HT1080 (cell line): ENCODE results near the gene NLRP14. TPM values are rescaled to one million over a fixed set of nuclear protein-coding genes. Genes with fewer than 3 reads are reported as not detected.
A peak's percentile ranks its signal among the peaks of the same experiment; 100 is the strongest.

Experiments
- DNase-seq: peaks from one replicate; pipeline ENCODE4 v3.0.0-alpha.2; 2015; ENCODE audit warnings: low read depth
- total RNA-seq: library from RNA; depleted of rRNA; stranded (reverse); fragments of >200 nt; shearing (Covaris generic); gene quantifications from 2 replicates; pipeline ENCODE4 v1.2.3, GENCODE V29; 2014; rRNA removed

The NLRP14 gene
- total RNA-seq, 1 experiment from 2014 or later, result not detected

DNA sequence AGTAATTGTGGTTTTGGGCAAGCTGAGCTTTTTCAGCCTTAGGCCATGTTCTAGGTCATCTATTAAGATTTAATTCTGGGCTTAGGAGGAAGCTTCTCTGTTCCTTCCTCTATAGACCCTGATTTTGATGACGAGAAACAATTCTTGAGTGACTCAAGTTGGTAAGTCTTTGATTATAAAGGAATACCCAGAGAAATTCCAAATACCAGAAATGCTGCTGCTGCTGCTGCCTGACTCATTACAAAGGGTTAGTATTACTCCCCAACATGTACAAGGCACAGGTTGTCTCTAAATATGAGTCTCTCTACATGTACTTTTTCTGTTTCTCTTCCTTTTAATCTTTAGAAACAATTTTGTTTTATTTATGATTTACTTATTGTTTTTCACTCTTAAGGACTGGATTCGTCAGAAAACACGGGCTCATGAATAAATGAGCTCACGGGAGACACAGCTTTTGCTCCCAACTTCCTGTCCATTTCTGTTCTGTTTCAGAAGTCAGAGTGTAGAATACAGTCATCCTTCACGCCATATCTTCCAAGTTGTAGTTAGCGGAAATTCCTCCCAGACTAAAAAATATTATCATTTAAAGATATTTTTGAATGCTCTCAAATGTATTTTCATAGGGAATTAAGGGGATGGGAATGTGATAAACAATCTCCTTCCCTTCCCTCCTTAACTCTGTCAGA is 36.7 kb downstream of the NLRP14 start:
- DNase-seq, result no peak

DNA sequence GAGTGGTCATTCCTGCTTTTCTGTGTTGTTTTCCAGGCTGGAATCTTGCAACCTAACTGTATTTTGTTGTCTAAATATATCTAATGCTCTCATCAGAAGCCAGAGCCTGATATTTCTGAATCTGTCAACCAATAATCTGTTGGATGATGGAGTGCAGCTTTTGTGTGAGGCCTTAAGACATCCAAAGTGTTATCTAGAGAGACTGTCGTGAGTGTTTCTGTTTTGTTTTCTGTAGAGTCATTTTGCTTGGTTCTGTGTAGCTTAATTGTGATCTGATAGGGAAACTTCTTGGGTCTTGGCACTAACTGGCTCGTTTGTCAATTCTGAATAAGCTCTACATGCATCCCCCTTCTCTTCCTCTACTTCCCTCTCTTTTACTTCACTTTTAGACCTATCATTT is 37.4 kb downstream of the NLRP14 start:
- DNase-seq, result no peak

DNA sequence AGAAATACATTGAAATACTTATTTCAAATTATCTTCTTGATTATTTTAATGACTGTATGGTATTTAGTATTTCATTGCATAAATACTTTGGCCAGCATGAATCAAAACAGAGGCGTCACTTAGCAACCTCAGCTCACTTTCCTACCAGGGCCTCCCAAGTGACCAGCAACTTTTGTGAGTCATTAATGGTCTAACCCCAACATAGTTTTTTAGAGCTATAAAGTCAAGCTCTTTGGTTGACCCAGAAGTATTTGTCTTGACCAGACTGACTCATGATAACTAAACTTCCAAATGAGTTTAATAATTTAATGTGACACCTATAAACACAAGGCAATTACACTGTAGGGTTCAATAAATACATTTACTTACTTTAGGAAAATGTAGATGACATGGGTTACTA is 40.6 kb downstream of the NLRP14 start:
- DNase-seq, result no peak

DNA sequence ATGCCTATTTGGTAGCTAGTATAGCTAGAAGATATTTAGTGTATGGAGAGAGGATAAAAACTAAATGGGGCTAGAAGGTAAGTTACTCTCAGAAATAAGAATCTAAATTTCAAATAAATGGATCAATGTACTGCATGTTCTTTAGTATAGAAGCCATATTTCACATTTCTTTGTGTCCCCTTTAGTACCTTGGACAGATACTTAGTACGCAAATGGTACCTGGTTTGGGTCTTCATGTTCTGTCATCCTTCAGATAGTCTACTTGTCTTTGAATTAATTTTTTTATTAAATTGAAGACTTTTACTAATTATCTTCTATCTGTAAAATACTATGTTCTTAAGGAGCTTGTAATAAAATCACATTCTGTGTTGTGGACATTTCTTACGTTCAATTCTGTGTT is 42.3 kb downstream of the NLRP14 start:
- DNase-seq, result no peak

DNA sequence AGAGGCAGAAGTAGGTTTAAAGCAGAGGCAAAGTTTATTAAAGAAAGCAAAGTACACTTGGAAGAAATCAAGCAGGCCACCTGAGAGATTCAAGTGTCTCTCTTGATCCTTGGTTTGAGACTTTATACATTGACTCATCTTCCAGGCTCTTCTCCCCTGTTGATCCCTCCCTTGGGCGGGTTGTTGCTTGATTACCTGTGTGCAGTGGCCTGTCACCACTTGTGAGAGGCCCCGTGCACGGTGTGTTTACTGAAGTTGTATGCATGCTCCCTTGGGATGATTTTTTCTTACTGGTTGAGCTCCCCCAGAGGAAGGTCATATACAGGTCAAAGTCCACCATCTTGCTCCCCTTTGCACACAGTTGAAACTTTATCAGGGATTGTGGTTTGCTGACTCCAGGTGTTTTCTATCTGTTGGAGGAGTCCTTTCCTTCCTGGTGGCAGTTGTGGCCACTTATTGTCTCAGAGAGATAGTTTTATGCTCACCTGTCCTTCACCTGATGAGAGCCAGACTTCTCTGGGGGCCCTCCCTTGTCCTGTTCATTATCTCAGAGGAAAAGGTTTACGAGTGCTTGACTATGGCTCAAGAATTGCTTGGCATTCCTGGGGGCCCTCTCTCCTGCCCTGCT is 52.2 kb downstream of the NLRP14 start:
- no peak for DNase-seq

DNA sequence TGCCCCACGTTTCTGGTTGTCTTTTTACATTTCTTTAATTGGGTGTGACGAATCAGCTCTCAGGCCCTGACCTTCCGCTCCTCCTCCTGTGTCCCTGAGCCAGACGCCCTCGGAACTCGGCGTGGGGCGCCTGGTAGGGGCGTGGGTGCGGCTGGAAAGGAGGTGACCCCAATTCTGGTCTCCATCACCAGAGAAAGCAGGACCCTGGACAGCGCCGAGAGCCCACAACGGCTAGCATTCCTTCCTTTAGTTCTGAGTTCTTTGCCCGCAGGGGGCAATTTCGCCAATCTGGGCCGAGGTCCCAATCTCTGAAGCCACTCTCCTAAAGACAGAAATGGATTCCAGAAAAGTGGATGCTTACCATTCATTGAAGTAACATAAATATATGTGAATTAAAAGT is 56.8 kb downstream of the NLRP14 start:
- no peak for DNase-seq

DNA sequence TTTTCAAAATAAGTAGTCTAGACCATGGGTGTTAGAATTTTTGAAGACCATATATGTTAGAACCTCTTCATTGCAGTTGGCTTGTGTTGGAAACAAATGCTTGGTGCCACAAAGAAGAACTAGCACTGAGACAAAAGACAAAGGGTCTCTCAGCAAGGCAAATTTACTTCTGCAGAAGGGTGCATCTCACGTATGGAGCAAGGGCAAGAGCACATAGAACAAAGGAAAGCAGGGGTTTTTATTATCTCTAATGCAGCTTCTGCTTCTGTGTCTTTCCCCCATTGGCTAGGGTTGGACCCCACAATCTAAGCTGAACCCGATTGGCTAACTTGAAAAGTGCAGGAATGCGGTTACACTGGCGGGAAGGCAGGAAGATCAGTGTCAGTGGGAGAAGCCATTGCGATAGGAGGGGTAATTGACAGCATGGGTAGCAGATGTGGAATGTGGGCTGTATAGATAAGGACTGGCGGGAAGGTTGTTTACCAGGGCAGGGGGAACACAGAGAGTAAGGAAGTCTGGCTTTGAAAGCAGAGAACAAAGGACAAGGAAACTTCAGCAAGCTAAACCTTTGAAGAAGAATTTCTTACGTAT is 59.4 kb downstream of the NLRP14 start:
- no peak for DNase-seq

DNA sequence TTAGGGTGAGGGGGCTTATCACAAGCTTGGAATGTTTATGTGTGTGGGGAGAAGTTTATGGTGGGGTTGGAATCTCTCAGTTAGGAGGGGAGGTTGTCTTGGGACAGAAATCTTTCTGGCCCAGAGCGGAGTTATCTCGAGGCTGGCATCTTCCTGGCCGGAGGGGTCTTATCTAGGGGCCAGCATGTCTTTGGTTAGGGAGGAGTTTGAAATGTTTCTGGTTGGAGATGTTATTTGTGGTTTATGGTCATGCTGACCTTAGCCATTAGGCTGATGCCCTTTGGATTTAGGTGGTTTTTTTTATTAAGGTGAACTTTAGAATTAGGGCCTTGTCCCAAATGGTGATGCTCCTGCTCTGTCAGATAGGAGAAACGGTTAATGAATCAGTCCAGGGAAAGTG is 60.6 kb downstream of the NLRP14 start:
- no peak for DNase-seq

DNA sequence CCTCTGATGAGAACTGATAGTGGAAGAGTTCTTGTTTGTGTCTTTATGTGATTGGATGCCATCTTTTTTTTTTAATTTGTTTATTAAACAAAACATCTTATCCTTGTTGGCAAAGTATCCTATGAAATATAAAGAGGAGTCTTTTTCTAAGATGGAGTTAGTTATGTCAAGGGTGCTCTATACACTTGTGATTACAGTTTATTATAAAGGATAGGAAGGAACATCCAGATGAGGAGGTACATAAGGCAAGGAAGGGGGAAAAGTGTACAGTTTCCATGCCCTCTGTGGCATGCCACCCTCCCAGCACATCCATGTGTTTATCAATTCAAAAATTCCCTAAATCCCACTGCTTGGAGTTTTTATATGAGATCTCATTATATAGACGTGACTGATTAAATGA is 61.2 kb downstream of the NLRP14 start:
- DNase-seq, result no peak

DNA sequence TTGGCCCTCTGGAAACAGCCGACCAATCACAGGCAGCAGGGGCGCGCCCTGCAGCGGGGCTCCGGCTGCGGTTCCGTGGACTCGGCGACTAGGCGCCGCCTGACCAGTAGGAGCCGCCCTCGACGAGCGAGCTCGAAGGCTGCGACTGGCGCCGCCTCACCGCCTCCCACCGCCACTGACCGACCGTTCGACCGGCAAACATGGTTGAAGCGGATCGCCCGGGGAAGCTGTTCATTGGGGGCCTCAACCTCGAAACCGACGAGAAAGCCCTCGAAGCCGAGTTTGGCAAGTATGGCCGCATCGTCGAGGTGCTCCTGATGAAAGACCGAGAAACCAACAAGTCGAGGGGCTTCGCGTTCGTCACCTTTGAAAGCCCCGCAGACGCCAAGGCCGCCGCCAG is 68.6 kb downstream of the NLRP14 start, which contains the start of gene RBMXL2:
RBMXL2 (plus strand) TSS at position 78 of the 400 bp plus-strand sequence; CDS start at position 201, 123 bp downstream.
- no peak for DNase-seq

DNA sequence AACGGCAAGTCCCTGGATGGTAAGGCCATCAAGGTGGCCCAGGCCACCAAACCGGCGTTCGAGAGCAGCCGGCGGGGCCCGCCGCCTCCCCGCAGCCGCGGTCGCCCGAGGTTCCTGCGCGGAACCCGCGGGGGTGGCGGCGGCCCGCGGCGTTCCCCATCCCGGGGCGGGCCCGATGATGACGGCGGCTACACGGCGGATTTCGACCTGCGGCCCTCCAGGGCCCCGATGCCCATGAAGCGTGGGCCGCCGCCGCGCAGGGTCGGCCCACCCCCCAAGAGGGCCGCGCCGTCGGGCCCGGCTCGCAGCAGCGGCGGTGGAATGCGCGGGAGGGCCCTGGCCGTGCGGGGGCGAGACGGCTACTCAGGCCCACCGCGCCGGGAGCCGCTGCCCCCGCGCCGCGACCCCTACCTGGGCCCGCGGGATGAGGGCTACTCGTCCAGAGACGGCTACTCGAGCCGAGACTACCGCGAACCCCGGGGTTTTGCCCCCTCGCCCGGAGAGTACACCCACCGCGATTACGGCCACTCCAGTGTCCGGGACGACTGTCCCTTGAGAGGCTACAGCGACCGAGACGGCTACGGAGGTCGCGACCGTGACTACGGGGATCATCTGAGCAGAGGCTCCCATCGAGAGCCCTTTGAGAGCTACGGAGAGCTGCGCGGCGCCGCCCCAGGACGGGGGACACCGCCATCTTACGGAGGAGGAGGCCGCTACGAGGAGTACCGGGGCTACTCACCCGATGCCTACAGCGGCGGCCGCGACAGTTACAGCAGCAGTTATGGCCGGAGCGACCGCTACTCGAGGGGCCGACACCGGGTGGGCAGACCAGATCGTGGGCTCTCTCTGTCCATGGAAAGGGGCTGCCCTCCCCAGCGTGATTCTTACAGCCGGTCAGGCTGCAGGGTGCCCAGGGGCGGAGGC is 69.3 kb downstream of the NLRP14 start:
- DNase-seq, result no peak

DNA sequence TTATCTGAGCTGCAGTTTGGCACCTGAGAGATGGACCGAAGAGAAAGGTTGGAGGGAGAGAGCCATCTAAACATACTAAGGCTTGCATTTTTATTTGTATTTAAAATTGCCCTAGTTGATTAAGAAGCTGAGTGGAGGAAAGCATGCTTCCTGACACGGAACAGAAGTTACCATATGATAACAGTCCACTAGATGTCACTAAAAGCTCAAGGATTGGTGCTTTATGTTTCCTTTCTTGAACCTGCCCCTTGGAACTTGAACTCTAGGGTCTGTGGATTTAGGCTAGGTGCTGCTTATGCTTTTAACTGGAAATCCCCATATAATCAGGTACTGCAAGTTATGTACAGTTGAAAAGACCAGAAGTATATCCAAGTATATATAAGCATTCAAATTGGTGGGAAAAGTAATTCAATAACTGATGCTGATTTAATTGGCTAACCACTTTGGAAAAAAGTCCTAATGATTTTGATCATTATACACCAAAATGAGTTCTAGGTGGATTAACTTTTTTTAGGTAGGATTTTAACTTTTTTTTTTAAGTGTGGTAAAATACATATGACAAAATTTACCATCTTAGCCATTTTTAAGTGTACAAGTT is 78.1 kb downstream of the NLRP14 start:
- DNase-seq, result peak; percentile 43

DNA sequence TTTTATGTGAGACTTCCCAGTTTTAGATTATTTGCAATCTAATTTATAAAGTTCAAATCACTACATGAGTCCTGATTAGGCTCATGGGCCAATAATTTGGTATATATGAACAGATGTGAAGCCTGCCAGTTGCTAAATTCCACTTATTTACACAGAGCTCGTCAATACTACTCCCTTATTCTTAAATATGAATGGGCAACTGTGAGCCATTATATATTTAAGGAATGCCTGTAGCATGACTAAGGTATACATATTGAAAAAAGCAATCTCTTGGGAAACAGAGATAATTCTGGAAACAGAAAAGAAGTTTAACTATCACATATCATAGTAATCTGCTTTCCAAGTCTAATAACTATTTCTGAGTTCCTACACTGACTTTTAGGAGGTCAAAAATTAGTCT is 95.5 kb downstream of the NLRP14 start:
- DNase-seq, result peak; percentile 38

DNA sequence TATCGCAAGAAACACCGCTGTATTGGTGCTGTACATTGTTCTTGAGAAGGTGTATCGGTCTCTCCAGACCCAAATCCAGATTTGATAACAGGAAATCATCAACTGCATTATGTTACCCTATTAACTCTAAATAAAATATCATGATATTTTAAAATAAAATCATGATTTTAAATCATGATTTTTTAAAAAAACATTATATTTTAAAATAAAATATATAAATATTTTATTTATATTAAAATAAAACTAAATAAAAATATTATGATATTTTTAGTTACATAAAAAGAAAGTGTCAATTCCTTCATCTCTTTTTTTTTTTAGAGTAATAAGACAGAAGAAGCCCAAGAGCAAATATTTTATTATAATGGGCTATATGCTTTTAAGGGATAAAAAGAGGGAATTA is 96.1 kb downstream of the NLRP14 start:
- no peak for DNase-seq

Other genes starting within 250 kb of the NLRP14 start
- gene OR2AG2, start 248.5 kb upstream of the NLRP14 start, total RNA-seq, result not detected in 2 replicates
- gene OR2AG1, start 237.5 kb upstream of the NLRP14 start, total RNA-seq, result not detected in 2 replicates
- not detected in 2 replicates for gene OR6A2, start 220.8 kb upstream of the NLRP14 start, total RNA-seq
- gene OR10A5, start 174.8 kb upstream of the NLRP14 start, total RNA-seq, result not detected in 2 replicates
- gene OR10A2, start 157.4 kb upstream of the NLRP14 start, total RNA-seq, result not detected in 2 replicates
- gene OR10A4, start 143.9 kb upstream of the NLRP14 start, total RNA-seq, result not detected in 2 replicates
- gene OR2D2, start 128.0 kb upstream of the NLRP14 start, total RNA-seq, result not detected in 2 replicates
- gene OR2D3, start 99.5 kb upstream of the NLRP14 start, total RNA-seq, result not detected in 2 replicates
- not detected in 2 replicates for gene ZNF215, start 94.1 kb upstream of the NLRP14 start, total RNA-seq
- gene ZNF214, start 133 bp upstream of the NLRP14 start, total RNA-seq, result 0.03 TPM in 1 of 2 replicates, not detected in the other
- gene RBMXL2, start 68.5 kb downstream of the NLRP14 start, total RNA-seq, result not detected in 2 replicates
- 0.11 and 0.33 TPM in 2 replicates for gene SYT9, start 231.4 kb downstream of the NLRP14 start, total RNA-seq